Keratinocyte (primary cell): Measurements from ENCODE around the gene MAPRE3. TPM values are rescaled to one million over a fixed set of nuclear protein-coding genes. Genes with fewer than 3 reads are reported as not detected.

Experiments used
- DNase-seq: peaks from one replicate; pipeline ENCODE4 v3.0.0-alpha.2; 2011; ENCODE audit warnings: low read depth, missing footprints, low spot score
- FAIRE-seq: peaks from 2 replicates; lab custom pipeline; 2011; peaks lifted over from hg19 to GRCh38; lab: Jason Lieb, UNC
- H2AFZ ChIP-seq: 2 replicates; pipeline ENCODE4 v1.6.0; 2012; ENCODE audit warnings: low read length, control low read depth, inconsistent platforms; ENCODE audit not compliant: control insufficient read depth
- H3K27ac ChIP-seq: 2 replicates; pipeline ENCODE4 v1.5.1; 2011; ENCODE audit warnings: low read length; ENCODE audit not compliant: control insufficient read depth, insufficient read depth
- H3K27me3 ChIP-seq: 3 replicates; pipeline ENCODE4 v1.6.0; 2011; ENCODE audit warnings: low read length; ENCODE audit not compliant: control insufficient read depth, insufficient read depth; ENCODE audit errors: extremely low read depth
- H3K36me3 ChIP-seq, 2 experiments: 2 replicates in 1 of 2; 3 replicates in 1 of 2; pipeline ENCODE4 v1.5.1; 2011; ENCODE audit warnings: low read length in 2 of 2, mild to moderate bottlenecking in 1 of 2; ENCODE audit not compliant: control insufficient read depth in 2 of 2, insufficient read depth in 2 of 2; ENCODE audit errors: extremely low read depth in 1 of 2
- H3K4me1 ChIP-seq: 3 replicates; pipeline ENCODE4 v1.5.1; 2011; ENCODE audit warnings: low read length; ENCODE audit not compliant: control insufficient read depth, insufficient read depth; ENCODE audit errors: extremely low read depth
- H3K4me2 ChIP-seq: 3 replicates; pipeline ENCODE4 v1.6.0; 2011; ENCODE audit warnings: low read depth, low read length; ENCODE audit not compliant: control insufficient read depth, insufficient read depth; ENCODE audit errors: extremely low read depth
- H3K4me3 ChIP-seq, 3 experiments: fragments of 200-600 bp in 1 of 3; sonication (generic) in 1 of 3; 2 replicates in 2 of 3; 3 replicates in 1 of 3; pipeline ENCODE4 v1.5.1; 2011 to 2016; ENCODE audit warnings: low read length in 3 of 3, mild to moderate bottlenecking in 3 of 3, control low read depth in 2 of 3, inconsistent platforms in 1 of 3, low read depth in 1 of 3, mixed read lengths in 1 of 3, mixed run types in 1 of 3, moderate library complexity in 1 of 3; ENCODE audit not compliant: control insufficient read depth in 2 of 3, insufficient read depth in 2 of 3; ENCODE audit errors: extremely low read depth in 1 of 3
- H3K79me2 ChIP-seq: 2 replicates; pipeline ENCODE4 v1.6.0; 2012; ENCODE audit warnings: low read length; ENCODE audit not compliant: control insufficient read depth, insufficient read depth
- H3K9ac ChIP-seq: 3 replicates; pipeline ENCODE4 v1.6.0; 2011; ENCODE audit warnings: low read length; ENCODE audit not compliant: control insufficient read depth, insufficient read depth; ENCODE audit errors: extremely low read depth
- H3K9me1 ChIP-seq: 3 replicates; pipeline ENCODE4 v1.6.0; 2011; ENCODE audit warnings: low read length; ENCODE audit not compliant: control insufficient read depth, insufficient read depth; ENCODE audit errors: extremely low read depth
- H3K9me3 ChIP-seq: 2 replicates; pipeline ENCODE4 v1.5.1; 2012; ENCODE audit warnings: low read depth, low read length; ENCODE audit not compliant: control insufficient read depth
- H4K20me1 ChIP-seq: 3 replicates; pipeline ENCODE4 v1.6.0; 2011; ENCODE audit warnings: low read length; ENCODE audit not compliant: control insufficient read depth, insufficient read depth; ENCODE audit errors: extremely low read depth
- EZH2 ChIP-seq: IDR thresholded peaks from one replicate; pipeline ENCODE4 v1.6.1; 2012; ENCODE audit warnings: inconsistent platforms, mild to moderate bottlenecking, low read length, moderate library complexity
- dilution Hi-C: fragments of 300-500 bp; cut with MboI; formaldehyde crosslinking; loops from one replicate; pipeline ENCODE4 v1.7.0; 2020; ENCODE audit warnings: low sequenced_read_pairs; ENCODE audit not compliant: extremely low pct_ligation_motif_present
- polyA minus RNA-seq, 3 experiments: library from RNA; depleted of rRNA, polyadenylated mRNA; stranded (reverse); fragments of >200 nt; gene quantifications; 1 replicate in 1 of 3; 2 replicates in 1 of 3; 3 replicates in 1 of 3; pipeline ENCODE4 v1.2.3, GENCODE V29; 2011
- polyA plus RNA-seq, 5 experiments: library from polyadenylated mRNA; depleted of rRNA in 3 of 5; stranded (reverse) in 3 of 5; stranded (forward) in 1 of 5; unstranded in 1 of 5; fragments of >200 nt; gene quantifications; 1 replicate in 1 of 5; 2 replicates in 3 of 5; 3 replicates in 1 of 5; pipeline versions ENCODE4 v1.2.1 to v1.2.3, GENCODE V29; 2011 to 2012; ENCODE audit warnings: missing spikeins in 2 of 5, low read depth in 1 of 5, low replicate concordance in 1 of 5
- TF ChIP-seq, protein P1 (sequence below), 3 experiments: IDR thresholded peaks in 1 of 3; conservative IDR thresholded peaks in 1 of 3; optimal IDR thresholded peaks in 1 of 3; 2 replicates in 2 of 3; 3 replicates in 1 of 3; pipeline versions ENCODE3 to v1.5.1; 2011; ENCODE audit warnings: low read length in 3 of 3, mild to moderate bottlenecking in 3 of 3, moderate library complexity in 2 of 3, control low read depth in 1 of 3, inconsistent platforms in 1 of 3; ENCODE audit not compliant: insufficient read depth in 2 of 3; ENCODE audit errors: extremely low read depth in 1 of 3

Gene MAPRE3
- polyA plus RNA-seq, result 12.6 to 16.5 TPM (median 15.0 TPM) in 3 replicates
- 9.8 TPM for polyA plus RNA-seq (2011; ENCODE audit: low read depth)
- polyA plus RNA-seq (2011; cell fraction: cytosol; rRNA removed), result 14.1 and 18.2 TPM in 2 replicates
- 37.4 and 54.1 TPM in 2 replicates for polyA plus RNA-seq (2011; cell fraction: nucleus; rRNA removed)
- 16.0 and 24.0 TPM in 2 replicates for polyA plus RNA-seq (2012; ENCODE audit: low replicate concordance)
- polyA minus RNA-seq, result 9.5 to 14.1 TPM (median 11.7 TPM) in 3 replicates
- polyA minus RNA-seq (2011; cell fraction: cytosol; rRNA and poly(A)+ RNA removed), result 15.5 TPM
- 7.5 and 11.4 TPM in 2 replicates for polyA minus RNA-seq (2011; cell fraction: nucleus; rRNA and poly(A)+ RNA removed)

- Histone ChIP-seq H3K9me3 (no peaks in the 10 kb centered on the region), H3K27me3 (peaks cover 8% of the 10 kb centered on the region), H4K20me1 (no peaks in the 10 kb centered on the region), H3K36me3 (no peaks in the 10 kb centered on the region), H3K9me1 (no peaks in the 10 kb centered on the region), H3K9ac (peak within 1 kb of the TSS; percentile 64), H3K27ac (peak within 1 kb of the TSS; percentile 61), H3K4me2 (peak within 1 kb of the TSS; percentile 90), H3K79me2 (peaks cover 2% of the 10 kb centered on the region), H2AFZ (peak within 1 kb of the TSS; percentile 79), H3K4me1 (peaks cover 20% of the 10 kb centered on the region), H3K4me3 (peak within 1 kb of the TSS; percentile 59 to 83 (median 83))
- no peak for TF ChIP-seq EZH2
- FAIRE-seq (no peak), DNase-seq (no peak)
- dilution Hi-C loops, result no loop called here
Measured at GRCh38 chr2:26970244-26970927, at the start of gene MAPRE3. Gene MAPRE3, plus strand, starts transcription at chr2:26970637. Its CDS starts 51,582 bp downstream, at chr2:27022219.

- no peak overlapping the region for H3K4me3 ChIP-seq
- dilution Hi-C loops, result no loop called here
- no peaks in the 10 kb centered on the region for H3K36me3 ChIP-seq
- H3K9me3 ChIP-seq, result no peaks in the 10 kb centered on the region
- no peaks in the 10 kb centered on the region for H3K9me1 ChIP-seq
- H3K4me1 ChIP-seq, result no peaks in the 10 kb centered on the region
- H2AFZ ChIP-seq, result no peak overlapping the region
- H3K27ac ChIP-seq, result no peak overlapping the region
- TF ChIP-seq EZH2, result no peak
- TF ChIP-seq, protein P1, sequence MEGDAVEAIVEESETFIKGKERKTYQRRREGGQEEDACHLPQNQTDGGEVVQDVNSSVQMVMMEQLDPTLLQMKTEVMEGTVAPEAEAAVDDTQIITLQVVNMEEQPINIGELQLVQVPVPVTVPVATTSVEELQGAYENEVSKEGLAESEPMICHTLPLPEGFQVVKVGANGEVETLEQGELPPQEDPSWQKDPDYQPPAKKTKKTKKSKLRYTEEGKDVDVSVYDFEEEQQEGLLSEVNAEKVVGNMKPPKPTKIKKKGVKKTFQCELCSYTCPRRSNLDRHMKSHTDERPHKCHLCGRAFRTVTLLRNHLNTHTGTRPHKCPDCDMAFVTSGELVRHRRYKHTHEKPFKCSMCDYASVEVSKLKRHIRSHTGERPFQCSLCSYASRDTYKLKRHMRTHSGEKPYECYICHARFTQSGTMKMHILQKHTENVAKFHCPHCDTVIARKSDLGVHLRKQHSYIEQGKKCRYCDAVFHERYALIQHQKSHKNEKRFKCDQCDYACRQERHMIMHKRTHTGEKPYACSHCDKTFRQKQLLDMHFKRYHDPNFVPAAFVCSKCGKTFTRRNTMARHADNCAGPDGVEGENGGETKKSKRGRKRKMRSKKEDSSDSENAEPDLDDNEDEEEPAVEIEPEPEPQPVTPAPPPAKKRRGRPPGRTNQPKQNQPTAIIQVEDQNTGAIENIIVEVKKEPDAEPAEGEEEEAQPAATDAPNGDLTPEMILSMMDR (optimal IDR thresholded peaks at IDR 0.05 in 1 of 3, IDR thresholded peaks at IDR 0.05 in 1 of 3, conservative IDR thresholded peaks at IDR 0.05 in 1 of 3; ENCODE audit: extremely low read depth in 1 of 3, insufficient read depth in 2 of 3, low read length in 3 of 3), result no peak
- no peaks in the 10 kb centered on the region for H4K20me1 ChIP-seq
- no peak overlapping the region for H3K4me2 ChIP-seq
- peaks cover 11% of the 10 kb centered on the region for H3K27me3 ChIP-seq
- no peak overlapping the region for H3K9ac ChIP-seq
- DNase-seq (no peak), FAIRE-seq (no peak)
- no peaks in the 10 kb centered on the region for H3K79me2 ChIP-seq
Measured at GRCh38 chr2:26921323-26921722, 49.1 kb upstream of the MAPRE3 start.
